ENCODE measurements around the gene DPM2. TPM values are rescaled to one million over a fixed set of nuclear protein-coding genes. Genes with fewer than 3 reads are reported as not detected.

The DPM2 gene
- total RNA-seq, 4 donors from 2014 or later = 6.6 to 13.3 (median 8.5) TPM

DNA sequence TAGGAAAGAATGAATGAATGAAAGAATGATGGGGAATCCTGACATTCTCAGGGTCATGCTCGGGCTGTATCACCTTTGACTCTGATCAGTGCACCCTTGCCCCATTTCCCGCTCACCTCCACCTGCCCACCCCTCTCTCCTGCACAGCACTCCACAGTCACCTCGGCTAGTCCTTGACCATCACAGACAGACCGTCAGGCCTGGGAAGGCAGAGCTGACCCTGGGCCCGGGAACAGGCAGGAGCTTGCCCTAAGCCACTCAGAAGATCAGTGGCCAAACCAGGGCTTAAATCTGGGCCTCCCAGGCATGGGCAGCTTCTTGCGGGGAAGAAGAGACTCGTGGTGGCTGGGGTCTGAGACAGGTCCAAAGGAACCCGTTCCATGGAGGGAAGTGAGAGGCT, 41.8 kb downstream of the DPM2 start:
- TF ChIP-seq EP300 (IDR thresholded peaks at IDR 0.05) (no peak), POLR2AphosphoS5 (IDR thresholded peaks at IDR 0.05) (no peak), POLR2A (IDR thresholded peaks at IDR 0.05; ENCODE audit: low read depth) (no peak), CTCF (IDR thresholded peaks at IDR 0.05) (no peak)
- no peak for DNase-seq (ENCODE audit: extremely low spot score)
- Histone ChIP-seq H3K4me3 (peak overlapping the region in 1 of 4 donors; percentile 98), H3K27ac (replicated peaks in 1 of 4) (peak overlapping the region in 2 of 4 donors; percentile 96 to 99), H3K9me3 (peaks cover 0 to 12% (median 5%) of the 10 kb centered on the region in 4 donors), H3K36me3 (peaks cover 41 to 59% (median 51%) of the 10 kb centered on the region in 4 donors), H3K27me3 (no peaks in the 10 kb centered on the region), H3K4me1 (peaks cover 30 to 45% (median 42%) of the 10 kb centered on the region in 4 donors)
- 92% methylated on average over 8 of the region's 8 CpGs for WGBS
- intact Hi-C loops (cut with DNase I) = no loop called here

DNA sequence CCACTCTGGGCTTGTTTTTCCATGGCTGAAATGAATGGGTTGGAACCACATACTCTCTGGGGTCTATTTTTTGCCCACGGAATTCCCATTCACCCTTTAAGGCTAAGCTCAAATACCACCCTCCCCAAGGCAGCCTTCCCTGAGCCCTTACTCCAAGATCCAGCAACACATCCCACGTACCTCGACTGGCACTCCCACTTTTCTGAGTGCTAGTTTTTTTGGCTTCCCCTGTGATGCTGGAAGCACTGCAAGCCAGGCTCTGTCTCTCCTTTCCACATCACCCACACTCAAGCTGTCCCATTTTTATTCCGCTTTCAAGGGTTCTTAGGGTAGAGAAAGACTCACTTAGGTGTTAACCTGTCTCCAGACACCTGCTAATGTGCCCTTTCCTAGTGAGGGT, 44.3 kb downstream of the DPM2 start:
- peaks cover 51 to 83% (median 73%) of the 10 kb centered on the region in 4 donors for H3K36me3 ChIP-seq
- no peak overlapping the region for H3K4me3 ChIP-seq
- no peaks in the 10 kb centered on the region for H3K27me3 ChIP-seq
- TF ChIP-seq POLR2A (IDR thresholded peaks at IDR 0.05; ENCODE audit: low read depth) (no peak), EP300 (IDR thresholded peaks at IDR 0.05) (no peak), CTCF (IDR thresholded peaks at IDR 0.05) (no peak), POLR2AphosphoS5 (IDR thresholded peaks at IDR 0.05) (no peak)
- peaks cover 21 to 28% (median 27%) of the 10 kb centered on the region in 4 donors for H3K4me1 ChIP-seq
- DNase-seq (ENCODE audit: extremely low spot score) = no peak
- peaks cover 0 to 12% (median 5%) of the 10 kb centered on the region in 4 donors for H3K9me3 ChIP-seq
- intact Hi-C loops (cut with DNase I) = no loop called here
- WGBS = 96% methylated on average over 4 of the region's 4 CpGs
- no peak overlapping the region for H3K27ac ChIP-seq (replicated peaks in 1 of 4)

DNA sequence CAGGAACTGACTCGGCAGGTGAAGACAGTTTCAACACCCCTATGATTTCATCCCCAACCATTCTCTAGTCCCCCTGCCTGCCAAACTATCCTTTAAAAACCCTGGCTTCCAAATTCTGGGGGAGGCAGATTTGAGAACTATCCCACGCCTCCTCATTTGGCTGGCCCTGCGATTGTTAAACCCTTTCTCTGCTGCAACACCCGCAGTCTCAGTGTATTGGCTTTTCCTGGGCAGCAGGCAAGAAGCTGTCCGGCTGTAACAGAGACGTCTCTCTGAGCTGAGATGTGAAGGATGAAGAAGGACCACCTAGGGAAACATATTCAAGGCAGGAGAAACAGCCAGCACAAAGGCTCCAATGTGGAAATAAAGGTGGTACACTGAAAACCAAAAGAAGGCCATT, 44.8 kb downstream of the DPM2 start:
- Histone ChIP-seq H3K4me3 (no peak overlapping the region), H3K4me1 (peaks cover 18 to 22% (median 22%) of the 10 kb centered on the region in 4 donors), H3K27ac (replicated peaks in 1 of 4) (no peak overlapping the region), H3K36me3 (peaks cover 53 to 89% (median 79%) of the 10 kb centered on the region in 4 donors), H3K9me3 (peaks cover 0 to 12% (median 5%) of the 10 kb centered on the region in 4 donors), H3K27me3 (no peaks in the 10 kb centered on the region)
- DNase-seq (ENCODE audit: extremely low spot score) = no peak
- intact Hi-C loops (cut with DNase I) = no loop called here
- TF ChIP-seq POLR2A (IDR thresholded peaks at IDR 0.05; ENCODE audit: low read depth) (no peak), CTCF (IDR thresholded peaks at IDR 0.05) (no peak), POLR2AphosphoS5 (IDR thresholded peaks at IDR 0.05) (no peak), EP300 (IDR thresholded peaks at IDR 0.05) (no peak)
- 95% methylated on average over 6 of the region's 6 CpGs for WGBS

- intact Hi-C loops (cut with DNase I) = no loop called here
- TF ChIP-seq POLR2A (IDR thresholded peaks at IDR 0.05; ENCODE audit: low read depth) = no peak
- no peak for TF ChIP-seq EP300 (IDR thresholded peaks at IDR 0.05)
- TF ChIP-seq CTCF (IDR thresholded peaks at IDR 0.05) = no peak
- no peak for TF ChIP-seq POLR2AphosphoS5 (IDR thresholded peaks at IDR 0.05)
- Histone ChIP-seq H3K9me3 (peaks cover 0 to 12% (median 5%) of the 10 kb centered on the region in 4 donors), H3K27ac (replicated peaks in 1 of 4) (no peak overlapping the region), H3K4me3 (no peak overlapping the region), H3K4me1 (peaks cover 2 to 11% (median 6%) of the 10 kb centered on the region in 4 donors), H3K36me3 (peaks cover 59 to 100% (median 93%) of the 10 kb centered on the region in 4 donors), H3K27me3 (no peaks in the 10 kb centered on the region)
- WGBS = 85% methylated on average over 3 of the region's 3 CpGs
- no peak for DNase-seq (ENCODE audit: extremely low spot score)
Measured at GRCh38 chr9:127890053-127890452, 47.6 kb downstream of the DPM2 start.

- intact Hi-C loops (cut with DNase I) = no loop called here
- Histone ChIP-seq H3K4me1 (peaks cover 10 to 24% (median 14%) of the 10 kb centered on the region in 4 donors), H3K27me3 (no peaks in the 10 kb centered on the region), H3K4me3 (no peak overlapping the region), H3K9me3 (peaks cover 0 to 2% (median under 1%) of the 10 kb centered on the region in 4 donors), H3K36me3 (peaks cover 36 to 90% (median 77%) of the 10 kb centered on the region in 4 donors), H3K27ac (replicated peaks in 1 of 4) (no peak overlapping the region)
- TF ChIP-seq POLR2AphosphoS5 (IDR thresholded peaks at IDR 0.05) (no peak), CTCF (IDR thresholded peaks at IDR 0.05) (no peak), EP300 (IDR thresholded peaks at IDR 0.05) (no peak), POLR2A (IDR thresholded peaks at IDR 0.05; ENCODE audit: low read depth) (no peak)
- 87% methylated on average over 2 of the region's 2 CpGs for WGBS
- DNase-seq (ENCODE audit: extremely low spot score) = no peak
Measured at GRCh38 chr9:127887792-127888191, 49.9 kb downstream of the DPM2 start.
